HG02840 (cell line): ENCODE data around the gene OSBPL3.

ENCODE experiments used
- ATAC-seq: cut with Tn5 transposase; IDR thresholded peaks from one replicate; pipeline ENCODE4 v1.9.1; 2021; ENCODE audit warnings: mild to moderate bottlenecking, moderate library complexity, moderate number of reproducible peaks; ENCODE audit not compliant: unreplicated experiment, low FRiP score

OSBPL3 gene

GRCh38 chr7:24956021-24956420 lies 24.0 kb downstream of the OSBPL3 start:
- ATAC-seq, result no peak

GRCh38 chr7:24955313-24955712 lies 24.7 kb downstream of the OSBPL3 start:
- no peak for ATAC-seq

- no peak for ATAC-seq
These were observed 27.5 kb downstream of the OSBPL3 start for GRCh38 chr7:24952464-24952863.

GRCh38 chr7:24951441-24951980 lies 28.5 kb downstream of the OSBPL3 start:
- no peak for ATAC-seq

- no peak for ATAC-seq
These were observed 30.1 kb downstream of the OSBPL3 start for GRCh38 chr7:24949884-24950283.

GRCh38 chr7:24948739-24949138 lies 31.2 kb downstream of the OSBPL3 start:
- no peak for ATAC-seq

GRCh38 chr7:24946467-24946866 lies 33.5 kb downstream of the OSBPL3 start:
- no peak for ATAC-seq

DNA sequence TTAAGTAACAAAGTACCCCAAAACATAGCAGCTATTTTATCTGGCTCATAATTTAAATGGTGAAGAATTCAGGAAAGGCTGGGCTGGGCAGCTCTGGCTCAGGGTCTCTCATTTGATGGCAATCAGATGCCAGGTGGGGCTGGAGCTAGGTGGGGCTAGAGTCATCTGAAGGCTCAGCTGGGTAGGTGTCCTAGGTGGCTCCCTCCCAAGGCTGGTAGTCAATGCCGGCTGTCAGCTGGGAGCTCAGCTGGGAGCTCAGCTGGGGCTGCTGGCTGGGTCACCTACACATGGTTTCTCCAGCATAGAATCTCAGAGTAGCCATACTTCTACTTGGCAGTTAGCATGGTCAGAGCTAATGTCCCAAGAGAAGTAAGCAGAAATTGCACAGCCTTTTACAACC lies 34.1 kb downstream of the OSBPL3 start:
- no peak for ATAC-seq

DNA sequence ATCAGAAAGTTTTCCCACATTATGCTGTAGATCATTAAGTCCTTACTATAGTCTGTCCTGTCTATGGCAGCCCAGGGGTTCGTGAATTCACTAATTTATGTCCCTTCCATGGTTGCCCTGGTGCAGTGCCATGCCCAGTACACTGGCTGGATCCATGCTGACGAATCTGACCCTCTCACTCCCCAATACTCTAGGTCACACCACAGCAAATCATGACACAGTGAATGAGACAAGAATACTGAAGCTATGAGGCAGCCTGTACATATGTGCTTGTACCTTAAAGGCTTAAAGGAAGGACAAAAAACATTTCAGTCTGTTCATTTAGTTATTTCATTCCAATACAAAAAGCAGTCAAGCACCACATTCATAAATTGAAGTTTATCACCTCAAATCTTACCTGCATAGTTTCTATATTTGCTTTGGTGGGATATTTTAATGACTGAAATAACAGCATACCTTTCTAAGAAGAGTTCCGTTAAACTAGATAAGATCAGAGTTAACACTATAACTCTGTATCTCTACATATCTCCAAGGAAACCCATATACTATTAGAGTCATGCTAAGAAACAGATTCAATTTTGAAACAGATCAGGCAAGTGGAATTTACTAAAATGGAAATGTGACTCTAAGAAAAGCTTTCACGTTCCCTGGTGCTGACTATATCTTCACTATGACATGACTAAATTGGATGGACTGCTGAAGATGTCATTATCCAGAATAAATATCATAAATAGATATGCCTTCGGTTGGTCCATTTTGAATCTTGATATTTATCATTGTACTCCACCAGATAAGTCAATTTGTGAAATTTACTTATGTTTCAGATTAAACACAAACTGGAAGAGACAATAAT lies 36.7 kb downstream of the OSBPL3 start:
- no peak for ATAC-seq

GRCh38 chr7:24942226-24942625 lies 37.8 kb downstream of the OSBPL3 start:
- no peak for ATAC-seq

DNA sequence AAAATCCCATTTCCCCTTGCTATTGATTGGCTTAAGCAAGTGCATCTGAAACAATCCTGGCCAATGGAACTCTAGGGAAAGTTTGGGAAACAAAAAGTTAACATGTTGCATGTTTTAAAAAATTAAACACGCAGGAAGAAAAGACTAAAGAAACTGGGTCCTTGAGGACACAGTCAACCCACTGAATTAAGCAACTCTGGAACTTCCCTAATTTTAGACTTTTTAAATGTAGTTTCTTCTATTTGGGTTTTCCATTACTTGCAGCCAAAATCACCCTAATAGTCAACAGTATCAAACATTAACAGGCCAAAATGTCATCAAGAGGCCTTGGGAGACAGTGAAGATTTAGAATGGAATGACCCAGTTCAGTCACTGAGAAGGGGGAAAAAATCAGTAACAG lies 40.6 kb downstream of the OSBPL3 start:
- no peak for ATAC-seq

GRCh38 chr7:24936121-24936824 lies 43.7 kb downstream of the OSBPL3 start:
- no peak for ATAC-seq

DNA sequence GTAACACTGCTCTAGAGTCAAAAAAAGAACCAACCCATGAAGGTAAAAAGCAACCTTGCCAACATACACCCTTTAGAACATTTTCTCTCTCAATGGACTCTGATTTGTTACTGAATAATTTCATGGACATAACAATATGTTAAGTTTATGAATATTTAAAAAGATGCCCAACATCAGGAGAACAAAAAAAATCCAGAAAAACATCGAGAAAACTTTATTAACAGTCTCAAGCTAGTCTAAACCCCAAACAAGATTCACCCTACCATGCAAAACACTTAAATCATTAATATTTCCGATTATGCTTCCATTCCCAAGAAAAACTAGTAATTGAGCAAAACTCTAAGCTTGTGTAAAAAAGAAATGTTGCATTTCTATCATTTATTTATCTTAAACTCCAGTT lies 46.7 kb downstream of the OSBPL3 start:
- ATAC-seq, result no peak

GRCh38 chr7:24932815-24933214 lies 47.2 kb downstream of the OSBPL3 start:
- no peak for ATAC-seq

GRCh38 chr7:24932389-24932788 lies 47.6 kb downstream of the OSBPL3 start:
- no peak for ATAC-seq

- no peak for ATAC-seq
These were observed 48.1 kb downstream of the OSBPL3 start for GRCh38 chr7:24931844-24932243.

GRCh38 chr7:24930856-24931255 lies 49.1 kb downstream of the OSBPL3 start:
- ATAC-seq, result no peak

DNA sequence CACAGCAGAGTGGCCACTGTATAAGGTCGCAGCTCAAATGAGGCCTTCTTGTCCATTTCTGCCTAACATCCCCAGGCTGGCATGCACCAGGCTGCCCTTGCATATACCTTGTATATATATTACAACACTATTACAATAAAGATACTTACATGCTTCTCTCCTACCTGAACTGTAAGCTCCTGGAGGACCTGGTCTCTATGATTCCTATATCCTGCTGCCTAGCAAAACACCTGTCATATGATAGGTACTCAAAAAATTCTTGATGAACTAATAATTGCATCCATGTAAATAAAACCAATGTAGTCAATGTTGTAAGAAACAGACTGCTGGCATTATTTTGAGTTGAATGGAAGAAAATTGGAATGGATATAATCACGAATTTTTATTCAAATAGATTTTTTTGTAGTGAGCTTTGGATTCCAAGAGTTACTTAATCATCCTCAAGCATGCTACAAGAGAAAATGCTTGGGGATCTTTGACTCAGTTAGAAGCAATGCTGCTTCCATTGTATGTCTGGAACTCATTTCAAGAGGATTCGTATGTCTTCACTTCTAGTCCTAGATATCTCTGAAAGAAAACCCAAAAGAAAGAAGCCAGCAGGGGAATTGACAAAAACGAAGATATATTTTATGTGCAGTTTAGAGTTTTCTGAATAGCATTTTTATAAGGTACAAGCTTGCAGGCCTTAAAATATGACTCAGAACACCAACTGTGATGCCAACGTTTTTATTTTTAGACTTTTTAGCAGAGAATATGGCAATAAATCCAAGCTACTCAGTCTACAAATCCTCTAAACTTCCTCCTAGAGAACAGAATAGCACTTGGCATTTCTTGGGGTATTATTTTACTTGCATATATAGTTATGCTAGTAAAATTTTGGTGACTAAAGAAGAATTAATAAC lies 53.1 kb downstream of the OSBPL3 start:
- ATAC-seq, result no peak

DNA sequence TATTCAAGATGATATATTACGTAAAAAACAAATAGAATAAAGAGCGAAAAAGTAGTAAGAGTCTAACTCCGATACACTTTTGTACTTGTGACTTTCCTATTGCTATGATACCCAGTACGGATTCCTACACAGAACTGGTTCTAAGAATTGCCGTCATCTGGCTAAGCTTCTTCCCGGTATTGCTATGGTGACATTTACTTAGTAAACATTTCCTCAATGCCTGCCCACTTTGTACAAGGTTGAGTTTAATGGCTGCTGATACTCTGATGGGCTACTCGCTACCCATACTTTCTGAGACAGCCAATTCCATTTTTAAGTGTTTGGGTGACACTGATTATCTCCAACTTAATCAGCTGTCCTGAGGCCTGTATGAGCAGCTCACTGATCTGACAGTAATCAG lies 55.6 kb downstream of the OSBPL3 start:
- ATAC-seq, result no peak

DNA sequence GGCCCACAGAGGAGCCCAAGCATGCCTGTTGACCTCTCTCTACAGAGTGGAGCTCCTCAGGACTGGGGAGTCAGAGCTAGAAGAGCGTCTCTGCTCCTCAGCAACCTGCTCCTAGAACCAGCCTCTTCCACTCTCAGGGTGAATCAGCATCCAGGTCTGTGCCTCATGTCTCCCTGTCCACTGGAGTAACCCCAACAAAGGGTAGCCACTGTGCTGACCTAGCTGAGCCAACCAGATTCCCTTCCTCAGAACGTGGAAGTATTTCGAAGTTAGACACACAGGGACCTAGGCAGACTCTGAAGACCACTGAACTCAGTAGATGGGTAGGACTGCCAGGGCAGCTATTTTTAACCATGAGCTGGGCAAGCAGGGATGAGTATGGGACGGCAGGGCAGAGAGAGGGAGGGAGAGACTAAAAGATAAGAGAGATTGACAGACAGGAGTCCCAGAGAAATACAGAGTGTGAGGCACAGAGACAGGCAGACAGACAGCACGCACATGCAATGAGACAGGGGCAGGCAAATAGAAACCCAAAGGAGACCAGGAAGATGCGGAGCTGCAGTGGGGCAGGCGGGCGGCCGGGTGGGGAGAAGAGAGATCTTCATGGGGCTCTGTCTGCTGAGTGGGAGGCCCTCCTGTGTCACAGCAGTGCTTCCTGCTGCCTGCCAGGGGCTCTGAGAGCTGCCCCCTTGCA lies 56.7 kb downstream of the OSBPL3 start:
- no peak for ATAC-seq
